ENCODE results near the gene INTS13. TPM values are rescaled to one million over a fixed set of nuclear protein-coding genes. Genes with fewer than 3 reads are reported as not detected.

The INTS13 gene
- total RNA-seq, 1 donor from 2014 or later = 23.3 TPM

- H3K27ac Mint-ChIP-seq (ENCODE audit: unreplicated experiment) = no peak overlapping the region
- no peak for TF ChIP-seq CTCF (IDR thresholded peaks at IDR 0.05)
- H3K36me3 Mint-ChIP-seq (ENCODE audit: low read depth) = peaks cover 5% of the 10 kb centered on the region
- peaks cover 2% of the 10 kb centered on the region for H3K27me3 Mint-ChIP-seq (ENCODE audit: low read depth)
- no peak for DNase-seq (ENCODE audit: low spot score)
- H3K9me3 Mint-ChIP-seq (ENCODE audit: low read depth) = peaks cover 17% of the 10 kb centered on the region
- H3K4me3 Mint-ChIP-seq (ENCODE audit: unreplicated experiment) = no peak overlapping the region
- H3K4me1 Mint-ChIP-seq (ENCODE audit: low read depth) = peaks cover 7% of the 10 kb centered on the region
Measured at GRCh38 chr12:26878661-26879119, 59.1 kb downstream of the INTS13 start.

GRCh38 chr12:26874501-26875296 is 63.1 kb downstream of the INTS13 start:
- H3K4me3 Mint-ChIP-seq (ENCODE audit: unreplicated experiment) = no peak overlapping the region

GRCh38 chr12:26872625-26873024 is 65.2 kb downstream of the INTS13 start:
- no peak for TF ChIP-seq CTCF (IDR thresholded peaks at IDR 0.05)
- no peak for DNase-seq (ENCODE audit: low spot score)
- Mint-ChIP-seq H3K27me3 (ENCODE audit: low read depth) (peaks cover 3% of the 10 kb centered on the region), H3K4me3 (ENCODE audit: unreplicated experiment) (no peak overlapping the region), H3K36me3 (ENCODE audit: low read depth) (no peaks in the 10 kb centered on the region), H3K9me3 (ENCODE audit: low read depth) (peaks cover 8% of the 10 kb centered on the region), H3K27ac (ENCODE audit: unreplicated experiment) (no peak overlapping the region), H3K4me1 (ENCODE audit: low read depth) (peaks cover 4% of the 10 kb centered on the region)

More at GRCh38 chr12:26874501-26875296, 63.1 kb downstream of the INTS13 start:
- DNase-seq (ENCODE audit: low spot score) = no peak
- TF ChIP-seq CTCF (IDR thresholded peaks at IDR 0.05) = no peak
- peaks cover 3% of the 10 kb centered on the region for H3K27me3 Mint-ChIP-seq (ENCODE audit: low read depth)
- H3K4me1 Mint-ChIP-seq (ENCODE audit: low read depth) = peaks cover 11% of the 10 kb centered on the region
- peaks cover 12% of the 10 kb centered on the region for H3K9me3 Mint-ChIP-seq (ENCODE audit: low read depth)
- H3K36me3 Mint-ChIP-seq (ENCODE audit: low read depth) = peaks cover 3% of the 10 kb centered on the region
- H3K27ac Mint-ChIP-seq (ENCODE audit: unreplicated experiment) = no peak overlapping the region

GRCh38 chr12:26871985-26872384 is 65.8 kb downstream of the INTS13 start:
- no peak for TF ChIP-seq CTCF (IDR thresholded peaks at IDR 0.05)
- Mint-ChIP-seq H3K27me3 (ENCODE audit: low read depth) (peaks cover 3% of the 10 kb centered on the region), H3K4me1 (ENCODE audit: low read depth) (peaks cover 4% of the 10 kb centered on the region), H3K27ac (ENCODE audit: unreplicated experiment) (no peak overlapping the region), H3K9me3 (ENCODE audit: low read depth) (peaks cover 5% of the 10 kb centered on the region), H3K36me3 (ENCODE audit: low read depth) (no peaks in the 10 kb centered on the region), H3K4me3 (ENCODE audit: unreplicated experiment) (no peak overlapping the region)
- DNase-seq (ENCODE audit: low spot score) = no peak

GRCh38 chr12:26870491-26871419 is 67.0 kb downstream of the INTS13 start:
- Mint-ChIP-seq H3K4me3 (ENCODE audit: unreplicated experiment) (no peak overlapping the region), H3K36me3 (ENCODE audit: low read depth) (no peaks in the 10 kb centered on the region), H3K27ac (ENCODE audit: unreplicated experiment) (no peak overlapping the region), H3K4me1 (ENCODE audit: low read depth) (peaks cover 4% of the 10 kb centered on the region), H3K27me3 (ENCODE audit: low read depth) (peaks cover 3% of the 10 kb centered on the region), H3K9me3 (ENCODE audit: low read depth) (no peaks in the 10 kb centered on the region)
- no peak for TF ChIP-seq CTCF (IDR thresholded peaks at IDR 0.05)
- DNase-seq (ENCODE audit: low spot score) = no peak

All from chondrocyte (in vitro differentiated cells).